Stimulated activated naive B cell treated with anti-CD40 and anti-IgM and Interleukin-4, amounts not matched to agents 10 μg/mL and 1 μg/mL and 100 μg/mL, for 72 hours (primary cell): Measurements from ENCODE around the gene PBX1.

Source experiments
- ATAC-seq, 2 donors: fragments of 150-1000 bp; cut with Tn5 transposase; replicated peaks; 2 replicates each; pipeline ENCODE4 v1.10.0; 2021; ENCODE audit warnings: moderate library complexity in 1 of 2
- DNase-seq: peaks from one replicate; pipeline ENCODE4 v3.0.0; 2021
- H3K27ac Mint-ChIP-seq: one replicate; pipeline ENCODE4 v1.8.0; 2022; ENCODE audit warnings: mild to moderate bottlenecking, mixed read lengths
- H3K27me3 Mint-ChIP-seq, 2 donors: one replicate each; pipeline ENCODE4 v1.8.0; 2022; ENCODE audit warnings: mixed read lengths in 2 of 2
- H3K36me3 Mint-ChIP-seq, 2 donors: one replicate each; pipeline ENCODE4 v1.8.0; 2022; ENCODE audit warnings: mixed read lengths in 2 of 2, mild to moderate bottlenecking in 1 of 2
- H3K4me1 Mint-ChIP-seq, 2 donors: one replicate each; pipeline ENCODE4 v1.8.0; 2022; ENCODE audit warnings: mixed read lengths in 2 of 2, mild to moderate bottlenecking in 1 of 2
- H3K4me3 Mint-ChIP-seq, 2 donors: one replicate each; pipeline ENCODE4 v1.8.0; 2022; ENCODE audit warnings: mild to moderate bottlenecking in 2 of 2, mixed read lengths in 2 of 2, moderate library complexity in 1 of 2
- H3K9me3 Mint-ChIP-seq, 2 donors: one replicate each; pipeline ENCODE4 v1.8.0; 2022; ENCODE audit warnings: mixed read lengths in 2 of 2, mild to moderate bottlenecking in 1 of 2

The PBX1 gene

GRCh38 chr1:164830628-164831027, 271.6 kb downstream of the PBX1 start:
- Mint-ChIP-seq H3K27ac (no peak overlapping the region), H3K9me3 (no peaks in the 10 kb centered on the region), H3K4me3 (no peak overlapping the region), H3K27me3 (peaks cover 0 to 4% of the 10 kb centered on the region in 2 donors), H3K36me3 (no peaks in the 10 kb centered on the region), H3K4me1 (no peaks in the 10 kb centered on the region)
- DNase-seq = no peak
- ATAC-seq = no peak

GRCh38 chr1:164834641-164835040, 275.7 kb downstream of the PBX1 start:
- no peak overlapping the region for H3K27ac Mint-ChIP-seq
- no peak for DNase-seq

GRCh38 chr1:164836614-164837018, 277.6 kb downstream of the PBX1 start:
- Mint-ChIP-seq H3K27ac (no peak overlapping the region), H3K36me3 (no peaks in the 10 kb centered on the region), H3K27me3 (no peaks in the 10 kb centered on the region), H3K9me3 (no peaks in the 10 kb centered on the region), H3K4me3 (no peak overlapping the region), H3K4me1 (no peaks in the 10 kb centered on the region)
- DNase-seq = no peak
- ATAC-seq = no peak

More at GRCh38 chr1:164834641-164835040, 275.7 kb downstream of the PBX1 start:
- Mint-ChIP-seq H3K4me1 (no peaks in the 10 kb centered on the region), H3K9me3 (no peaks in the 10 kb centered on the region), H3K36me3 (no peaks in the 10 kb centered on the region), H3K27me3 (no peaks in the 10 kb centered on the region), H3K4me3 (no peak overlapping the region)
- ATAC-seq = peak in 1 of 2 donors; percentile 27

GRCh38 chr1:164838786-164839185, 279.8 kb downstream of the PBX1 start:
- DNase-seq (no peak), ATAC-seq (no peak)
- Mint-ChIP-seq H3K4me3 (no peak overlapping the region), H3K36me3 (no peaks in the 10 kb centered on the region), H3K4me1 (no peaks in the 10 kb centered on the region), H3K27me3 (no peaks in the 10 kb centered on the region), H3K27ac (no peak overlapping the region), H3K9me3 (no peaks in the 10 kb centered on the region)

- Mint-ChIP-seq H3K27me3 (no peaks in the 10 kb centered on the region), H3K4me1 (no peaks in the 10 kb centered on the region), H3K4me3 (no peak overlapping the region), H3K9me3 (no peaks in the 10 kb centered on the region), H3K27ac (no peak overlapping the region), H3K36me3 (no peaks in the 10 kb centered on the region)
- ATAC-seq (no peak), DNase-seq (no peak)
Observed at GRCh38 chr1:164840936-164841335, 282.0 kb downstream of the PBX1 start.

- ATAC-seq (no peak), DNase-seq (no peak)
- no peak overlapping the region for H3K4me3 Mint-ChIP-seq
- no peaks in the 10 kb centered on the region for H3K4me1 Mint-ChIP-seq
- no peaks in the 10 kb centered on the region for H3K27me3 Mint-ChIP-seq
- H3K36me3 Mint-ChIP-seq = no peaks in the 10 kb centered on the region
- no peaks in the 10 kb centered on the region for H3K9me3 Mint-ChIP-seq
- no peak overlapping the region for H3K27ac Mint-ChIP-seq
Observed at GRCh38 chr1:164841702-164842465, 282.9 kb downstream of the PBX1 start.

GRCh38 chr1:164842870-164843269, 283.9 kb downstream of the PBX1 start:
- Mint-ChIP-seq H3K27ac (no peak overlapping the region), H3K27me3 (no peaks in the 10 kb centered on the region), H3K9me3 (no peaks in the 10 kb centered on the region), H3K4me1 (no peaks in the 10 kb centered on the region), H3K36me3 (no peaks in the 10 kb centered on the region), H3K4me3 (no peak overlapping the region)
- ATAC-seq (no peak), DNase-seq (no peak)

- Mint-ChIP-seq H3K36me3 (no peaks in the 10 kb centered on the region), H3K4me3 (no peak overlapping the region), H3K4me1 (no peaks in the 10 kb centered on the region), H3K27ac (no peak overlapping the region), H3K27me3 (no peaks in the 10 kb centered on the region), H3K9me3 (no peaks in the 10 kb centered on the region)
- DNase-seq = no peak
- no peak for ATAC-seq
Observed at GRCh38 chr1:164843743-164844500, 284.9 kb downstream of the PBX1 start.

GRCh38 chr1:164846731-164847691, 288.0 kb downstream of the PBX1 start:
- H3K27me3 Mint-ChIP-seq = no peaks in the 10 kb centered on the region
- H3K27ac Mint-ChIP-seq = no peak overlapping the region
- no peak for DNase-seq
- no peak for ATAC-seq
- H3K4me1 Mint-ChIP-seq = no peaks in the 10 kb centered on the region
- no peaks in the 10 kb centered on the region for H3K9me3 Mint-ChIP-seq
- H3K4me3 Mint-ChIP-seq = no peak overlapping the region
- H3K36me3 Mint-ChIP-seq = no peaks in the 10 kb centered on the region

- Mint-ChIP-seq H3K27ac (no peak overlapping the region), H3K27me3 (no peaks in the 10 kb centered on the region), H3K36me3 (no peaks in the 10 kb centered on the region), H3K4me1 (no peaks in the 10 kb centered on the region), H3K9me3 (no peaks in the 10 kb centered on the region), H3K4me3 (no peak overlapping the region)
- DNase-seq = no peak
- ATAC-seq = no peak
Observed at GRCh38 chr1:164853146-164853545, 294.2 kb downstream of the PBX1 start.

- ATAC-seq = no peak
Observed at GRCh38 chr1:164855716-164856329, 296.8 kb downstream of the PBX1 start.

GRCh38 chr1:164856381-164856780, 297.4 kb downstream of the PBX1 start:
- Mint-ChIP-seq H3K27me3 (peaks cover 0 to 4% of the 10 kb centered on the region in 2 donors), H3K36me3 (no peaks in the 10 kb centered on the region), H3K9me3 (no peaks in the 10 kb centered on the region), H3K27ac (no peak overlapping the region), H3K4me3 (no peak overlapping the region), H3K4me1 (no peaks in the 10 kb centered on the region)
- DNase-seq (no peak), ATAC-seq (no peak)

More at GRCh38 chr1:164855716-164856329, 296.8 kb downstream of the PBX1 start:
- no peak overlapping the region for H3K27ac Mint-ChIP-seq
- no peak for DNase-seq
- no peak overlapping the region for H3K4me3 Mint-ChIP-seq
- H3K9me3 Mint-ChIP-seq = no peaks in the 10 kb centered on the region
- no peaks in the 10 kb centered on the region for H3K4me1 Mint-ChIP-seq
- no peaks in the 10 kb centered on the region for H3K36me3 Mint-ChIP-seq
- peaks cover 0 to 4% of the 10 kb centered on the region in 2 donors for H3K27me3 Mint-ChIP-seq

GRCh38 chr1:164857439-164857838, 298.5 kb downstream of the PBX1 start:
- no peak overlapping the region for H3K4me3 Mint-ChIP-seq
- H3K4me1 Mint-ChIP-seq = no peaks in the 10 kb centered on the region
- H3K27me3 Mint-ChIP-seq = peaks cover 0 to 4% of the 10 kb centered on the region in 2 donors
- H3K9me3 Mint-ChIP-seq = peaks cover 0 to 3% of the 10 kb centered on the region in 2 donors
- DNase-seq (no peak), ATAC-seq (no peak)
- H3K27ac Mint-ChIP-seq = no peak overlapping the region
- H3K36me3 Mint-ChIP-seq = no peaks in the 10 kb centered on the region
